ENCODE measurements around the gene ZDHHC16.
"Not testable (repeated sequence)": the region's sequence is repeated elsewhere in the genome, so short reads cannot be mapped to it uniquely, and the experiment has no call there.

Gene ZDHHC16

DNA sequence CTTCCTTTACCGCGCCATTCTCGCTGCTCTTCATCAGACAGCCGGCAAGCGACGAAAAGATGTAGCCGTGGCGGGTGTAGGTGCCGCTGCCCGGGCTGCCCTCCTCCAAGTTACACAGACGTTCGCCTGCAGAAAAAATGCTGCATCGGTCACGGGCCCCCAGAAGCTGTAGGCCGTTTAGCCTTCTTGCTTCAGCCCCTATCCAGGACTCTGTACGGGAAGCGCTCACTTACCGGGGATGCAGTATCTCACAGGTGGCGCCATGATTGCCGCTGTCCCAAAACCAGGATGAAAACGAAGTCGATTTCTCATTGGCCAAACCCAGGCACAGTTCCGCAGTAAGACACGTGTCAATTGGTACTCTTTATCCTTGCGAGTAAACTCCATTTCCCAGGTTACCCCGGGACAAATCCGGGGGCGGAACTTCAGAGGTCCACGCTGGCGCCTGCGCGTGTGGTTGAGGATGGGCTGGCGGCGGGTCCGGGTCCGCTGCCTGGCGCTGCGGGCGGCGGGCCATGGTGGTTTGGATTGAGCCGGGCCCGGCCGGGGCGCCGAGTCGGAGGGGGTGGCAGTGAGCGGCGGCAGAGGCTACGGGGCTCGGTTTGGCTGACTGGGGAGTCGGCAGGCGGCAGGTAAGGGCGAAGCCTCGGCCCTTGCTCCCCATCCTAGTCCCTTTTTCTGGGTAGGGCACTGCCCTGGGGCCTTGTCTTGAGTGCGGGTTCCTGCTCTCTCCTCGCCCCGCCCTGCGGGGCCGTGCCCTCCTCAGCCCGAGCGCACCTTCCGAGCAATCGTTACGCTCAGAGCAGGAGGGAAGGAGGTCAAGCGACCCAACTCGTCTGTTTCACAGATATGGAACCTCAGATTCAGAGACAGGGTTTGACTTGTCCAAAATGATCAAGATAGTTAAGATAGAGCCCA is at the start of gene ZDHHC16, which contains the start of gene EXOSC1:
Gene ZDHHC16 (plus strand): TSS at position 454 of the 918 bp plus-strand sequence. CDS start 5,501 bp downstream, outside the sequence.
Gene EXOSC1 (minus strand): TSS at position 285 of the 918 bp plus-strand sequence. CDS start 21 bp downstream, at position 264.
- DNase-seq: peak; percentile 83

DNA sequence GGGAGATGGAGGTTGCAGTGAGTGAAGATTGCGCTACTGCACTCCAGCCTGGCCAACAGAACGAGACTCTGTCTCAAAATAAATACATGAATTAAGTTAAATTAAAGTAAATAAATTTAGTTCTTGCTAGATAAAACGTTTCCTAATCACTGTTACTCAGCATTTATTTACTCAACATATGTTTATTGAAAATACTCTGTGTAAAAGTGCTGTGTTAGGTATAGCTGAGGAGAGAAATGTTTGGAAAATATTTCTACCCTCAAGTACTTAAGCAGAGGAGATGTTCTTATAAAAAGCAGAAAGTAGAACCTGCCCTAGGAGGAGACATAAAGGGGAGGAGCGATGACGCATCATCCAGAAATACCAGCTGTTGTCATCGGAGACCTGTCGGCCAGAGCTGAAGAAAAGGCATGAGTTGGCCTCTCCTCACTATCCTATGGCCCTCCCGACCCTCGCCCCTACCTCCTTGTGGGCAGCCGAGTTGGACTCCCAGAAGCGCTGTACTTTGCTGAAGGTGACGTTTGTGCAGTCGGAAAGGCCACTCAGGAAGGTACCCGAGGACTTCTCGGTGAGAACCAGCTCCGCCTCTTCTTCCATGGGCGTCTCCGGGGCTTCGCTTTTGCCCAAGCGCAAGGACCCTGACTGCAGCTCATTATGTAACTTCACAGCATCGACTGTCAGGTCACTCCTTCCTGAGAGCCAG is 46.0 kb upstream of the ZDHHC16 start:
- no peak for DNase-seq

DNA sequence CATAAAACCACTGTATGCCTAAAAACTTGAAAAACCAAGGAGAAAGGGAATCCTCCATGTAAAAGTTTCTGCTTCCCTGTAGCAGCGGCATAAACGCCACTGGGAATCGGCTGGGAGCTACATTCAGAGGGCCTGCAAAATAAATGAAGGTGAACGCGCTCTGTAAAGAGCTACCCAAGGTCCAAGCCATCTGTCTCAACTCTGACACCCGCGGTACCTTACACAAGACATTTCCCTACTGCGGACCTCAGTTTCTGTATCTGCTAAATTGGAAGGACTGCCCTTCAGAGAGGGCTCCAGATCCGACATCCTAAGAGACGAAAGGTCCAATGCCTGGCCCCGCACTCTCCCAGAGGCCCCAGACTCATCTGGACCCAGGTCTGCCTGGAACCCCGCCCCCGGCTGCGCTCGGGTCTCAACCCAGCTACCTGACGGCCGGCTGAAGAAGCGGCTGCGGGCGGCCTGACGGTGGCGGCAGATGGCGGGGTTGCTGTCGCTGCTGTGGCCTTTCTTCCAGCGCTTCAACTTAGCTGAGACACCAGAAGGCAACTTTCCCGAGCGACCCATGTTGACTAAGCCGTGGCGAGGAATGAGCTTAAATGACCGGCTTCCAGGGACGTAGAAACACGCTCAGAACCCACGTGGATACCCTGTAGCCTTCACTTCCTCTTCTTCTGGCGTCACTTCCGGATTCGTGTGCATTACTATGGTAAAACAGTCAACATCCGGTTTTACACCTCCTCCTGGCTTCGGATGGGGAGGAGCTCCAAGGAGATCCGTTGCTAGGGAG is 45.1 kb upstream of the ZDHHC16 start, which contains the start of gene RRP12:
Gene RRP12 (minus strand): TSS at position 676 of the 790 bp plus-strand sequence. CDS start 109 bp downstream, at position 567.
- DNase-seq: peak; percentile 66

DNA sequence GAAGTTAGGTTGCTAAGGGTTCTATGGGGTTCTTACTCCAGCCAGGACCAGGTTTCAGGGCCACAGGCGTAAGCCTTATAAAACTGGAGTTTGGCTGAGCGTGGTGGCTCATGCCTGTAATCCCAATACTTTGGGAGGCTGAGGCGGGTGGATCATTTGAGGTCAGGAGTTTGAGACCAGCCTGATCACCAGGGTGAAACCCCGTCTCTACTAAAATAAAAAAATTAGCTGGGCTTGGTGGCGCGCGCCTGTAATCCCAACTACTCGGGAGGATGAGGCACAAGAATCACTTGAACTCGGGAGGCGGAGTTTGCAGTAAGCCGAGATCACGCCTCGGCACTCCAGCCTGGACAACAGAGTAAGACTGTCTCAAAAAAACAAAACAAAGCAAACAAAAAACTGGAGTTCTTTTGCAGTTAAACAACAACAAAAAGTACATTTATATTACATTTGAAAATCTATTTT is 44.5 kb upstream of the ZDHHC16 start:
- no peak for DNase-seq

DNA sequence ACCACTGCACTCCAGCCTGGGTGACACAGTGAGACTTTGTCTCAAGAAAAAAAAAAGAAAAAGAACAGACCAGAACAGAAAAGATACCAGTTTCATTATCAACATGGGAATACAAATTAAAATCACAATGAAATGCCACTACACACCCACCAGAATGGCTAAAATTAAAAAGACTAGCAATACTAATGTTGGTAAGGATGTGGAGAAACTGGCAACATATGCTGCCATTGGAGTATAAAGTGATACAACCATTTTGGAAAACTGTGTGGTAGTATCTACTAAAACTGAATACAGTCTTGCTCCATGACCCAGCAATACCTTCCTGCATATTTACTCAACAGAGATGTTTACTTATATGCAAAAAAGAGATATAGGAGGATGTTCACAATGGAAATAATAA is 41.9 kb upstream of the ZDHHC16 start:
- no peak for DNase-seq

DNA sequence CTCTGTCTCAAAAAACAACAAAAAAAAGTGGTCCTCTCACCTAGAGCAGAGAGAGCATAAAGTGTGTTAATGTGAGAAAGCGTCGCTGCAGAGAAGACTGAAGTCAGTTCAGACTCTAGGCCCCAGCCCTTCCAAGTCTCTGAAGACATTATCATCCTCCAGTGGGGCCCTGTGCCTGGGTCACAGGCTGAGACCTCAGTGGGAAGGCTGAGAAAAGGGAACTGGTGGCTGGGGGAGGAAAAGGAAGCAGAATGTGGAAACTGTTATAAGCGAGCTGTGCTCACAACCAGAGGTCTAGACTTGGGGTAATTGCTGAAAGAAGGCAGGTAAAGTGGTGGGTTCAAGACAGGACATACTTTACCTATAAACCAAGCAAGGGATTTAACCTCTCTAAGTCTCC is 39.9 kb upstream of the ZDHHC16 start:
- DNase-seq: no peak

DNA sequence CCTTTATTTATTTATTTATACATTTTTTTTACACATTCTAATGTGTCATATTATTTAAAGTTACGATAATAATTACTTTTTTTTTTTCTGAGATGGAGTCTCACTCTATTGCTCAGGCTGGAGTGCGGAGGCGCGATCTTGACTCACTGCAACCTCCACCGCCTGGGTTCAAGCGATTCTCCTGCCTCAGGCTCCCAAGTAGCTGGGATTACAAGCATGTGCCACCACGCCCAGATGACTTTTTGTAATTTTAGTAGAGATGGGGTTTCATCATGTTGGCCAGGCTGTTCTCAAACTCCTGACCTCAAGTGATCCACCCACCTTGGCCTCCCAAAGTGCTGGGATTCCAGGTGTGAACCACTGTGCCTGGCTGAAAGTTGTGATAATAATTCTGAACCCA is 39.5 kb upstream of the ZDHHC16 start:
- DNase-seq: not testable (repeated sequence)

DNA sequence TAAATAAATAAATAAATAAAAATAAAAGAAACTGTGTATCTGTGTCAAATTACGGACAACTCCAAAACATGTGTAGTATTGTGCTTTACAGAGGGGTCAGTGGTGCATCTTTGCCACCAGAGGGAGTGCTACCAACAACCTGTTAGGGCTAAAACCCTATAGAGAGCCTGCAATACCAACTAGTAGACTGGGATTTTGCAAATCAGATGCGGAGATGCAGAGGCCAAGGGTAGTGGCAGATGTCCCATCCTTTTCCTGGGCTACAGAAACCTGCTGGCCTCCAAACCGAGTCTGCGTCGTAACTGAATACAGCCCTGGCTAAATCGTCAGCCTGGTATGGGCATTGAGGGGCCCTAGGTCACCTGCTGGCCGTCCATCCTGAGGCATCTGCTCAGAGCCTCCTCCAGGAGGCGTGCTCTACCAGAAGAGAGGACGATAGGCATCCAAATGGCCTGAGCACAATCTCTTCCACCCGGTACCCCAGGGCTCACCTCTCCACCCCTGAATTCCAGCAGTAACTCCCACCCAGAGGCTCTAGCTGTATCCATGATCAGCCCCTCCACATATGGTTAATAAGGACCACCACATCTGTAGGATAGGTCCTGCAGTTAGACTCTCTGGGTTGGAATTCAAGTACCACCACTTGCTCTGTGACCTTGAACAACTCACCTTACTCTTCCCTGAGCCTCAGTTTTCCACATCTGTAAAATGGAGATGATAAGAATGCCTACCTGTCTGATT is 38.6 kb upstream of the ZDHHC16 start:
- DNase-seq: peak; percentile 37

DNA sequence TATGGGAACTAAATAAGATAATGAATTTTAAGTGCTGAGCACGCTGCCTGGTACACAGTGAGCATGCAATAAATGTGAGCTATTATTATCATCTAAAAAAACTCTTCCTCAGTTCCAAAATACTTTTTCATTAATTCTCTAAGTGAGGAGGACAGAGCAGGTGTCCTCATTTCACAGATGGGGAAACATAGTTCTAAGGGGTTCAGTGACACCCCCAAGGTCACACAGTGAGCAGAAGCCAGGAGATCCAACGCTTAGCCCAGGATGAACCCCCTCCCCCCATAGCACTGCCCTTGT is 38.1 kb upstream of the ZDHHC16 start:
- no peak for DNase-seq

DNA sequence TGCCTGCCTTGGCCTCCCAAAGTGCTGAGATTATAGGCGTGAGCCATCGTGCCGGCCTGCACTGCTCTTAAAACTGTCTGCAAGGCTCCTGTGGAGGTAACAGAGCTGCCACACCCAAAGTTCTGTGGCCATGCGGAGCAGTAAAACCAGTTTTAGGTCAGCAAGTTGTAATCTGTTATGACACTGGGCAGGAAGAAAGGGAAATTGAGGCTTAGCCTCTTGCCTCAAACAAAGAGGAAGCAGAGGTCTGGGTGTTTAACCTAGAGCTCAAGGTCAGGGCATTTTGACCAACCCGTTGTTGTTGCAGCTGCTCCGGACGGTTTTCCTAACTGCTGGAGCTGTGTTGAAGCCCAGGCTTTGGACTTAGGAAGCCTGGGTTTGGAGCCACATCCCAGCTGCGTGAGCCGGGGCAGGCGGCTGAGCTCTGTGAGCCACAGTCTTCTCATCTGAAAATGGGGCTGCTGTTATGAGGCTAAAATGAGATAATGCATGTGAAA is 37.4 kb upstream of the ZDHHC16 start:
- no peak for DNase-seq

DNA sequence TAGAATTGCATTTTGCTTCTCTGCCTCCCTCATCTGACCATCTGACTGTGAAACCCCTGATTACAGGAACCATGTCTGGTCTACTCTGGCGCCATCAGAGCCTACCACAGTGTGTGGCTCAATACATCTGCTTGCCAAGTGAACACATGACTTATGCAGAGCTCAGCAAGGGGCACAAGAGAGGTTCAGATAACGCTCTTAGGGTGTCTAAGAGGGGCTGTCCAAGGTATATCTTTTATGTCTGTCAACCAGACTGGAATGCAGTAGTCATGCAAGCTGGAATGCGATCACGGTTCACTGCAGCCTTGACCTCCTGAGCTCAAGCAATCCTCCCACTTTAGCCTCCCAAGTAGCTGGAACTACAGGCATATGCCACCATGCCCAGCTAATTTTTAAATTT is 34.6 kb upstream of the ZDHHC16 start:
- no peak for DNase-seq

DNA sequence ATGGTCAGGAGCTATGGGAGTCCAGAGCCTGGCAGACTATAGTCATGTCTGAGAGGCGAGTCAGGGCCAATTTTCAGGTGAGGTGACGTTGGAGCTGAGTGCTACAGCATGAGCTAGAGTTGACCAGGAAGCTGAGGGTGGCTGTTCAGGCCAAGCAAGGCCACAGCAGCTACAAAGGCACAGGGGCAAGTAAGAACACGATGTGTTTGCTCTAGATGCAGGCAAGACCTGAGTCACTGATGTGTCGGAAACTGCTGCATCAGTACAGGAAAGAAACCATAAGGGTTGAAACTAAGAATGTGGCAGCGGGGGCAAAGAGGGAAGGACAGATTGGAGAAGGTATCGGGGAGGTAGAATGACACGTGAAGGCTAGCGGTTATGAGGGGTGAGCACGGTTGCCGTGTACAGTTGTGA is 33.1 kb upstream of the ZDHHC16 start:
- DNase-seq: no peak

DNA sequence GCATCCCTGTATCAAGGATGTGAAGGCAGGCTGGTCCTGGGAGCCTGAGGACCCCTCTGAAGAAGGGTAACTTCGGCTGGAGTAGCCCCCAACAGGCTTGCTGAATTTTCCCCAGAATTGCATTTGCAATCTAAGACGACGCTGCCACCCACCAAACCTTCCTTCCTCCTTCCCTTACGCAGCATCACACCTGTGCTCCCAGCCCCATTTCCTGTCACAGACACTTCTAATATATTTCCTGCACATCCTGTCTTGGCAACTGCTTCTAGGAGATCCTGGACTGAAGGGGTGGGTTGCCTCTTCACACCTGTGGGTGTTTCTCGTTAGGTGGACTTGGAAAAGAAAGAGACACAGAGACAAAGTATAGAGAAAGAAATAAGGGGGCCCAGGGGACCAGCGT is 29.4 kb upstream of the ZDHHC16 start:
- DNase-seq: no peak

DNA sequence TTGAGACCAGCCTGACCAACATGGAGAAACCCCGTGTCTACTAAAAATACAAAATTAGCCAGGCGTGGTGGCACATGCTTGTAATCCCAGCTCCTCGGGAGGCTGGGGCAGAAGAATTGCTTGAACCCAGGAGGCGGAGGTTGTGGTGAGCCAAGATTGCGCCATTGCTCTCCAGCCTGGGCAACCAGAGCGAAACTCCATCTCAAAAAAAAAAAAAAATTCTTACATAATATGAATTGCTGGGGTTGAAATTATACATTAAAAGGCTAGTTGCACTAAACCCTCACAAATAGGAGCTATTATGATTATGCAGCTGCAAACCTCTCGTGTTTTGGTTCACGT is 22.2 kb upstream of the ZDHHC16 start:
- not testable (repeated sequence) for DNase-seq

DNA sequence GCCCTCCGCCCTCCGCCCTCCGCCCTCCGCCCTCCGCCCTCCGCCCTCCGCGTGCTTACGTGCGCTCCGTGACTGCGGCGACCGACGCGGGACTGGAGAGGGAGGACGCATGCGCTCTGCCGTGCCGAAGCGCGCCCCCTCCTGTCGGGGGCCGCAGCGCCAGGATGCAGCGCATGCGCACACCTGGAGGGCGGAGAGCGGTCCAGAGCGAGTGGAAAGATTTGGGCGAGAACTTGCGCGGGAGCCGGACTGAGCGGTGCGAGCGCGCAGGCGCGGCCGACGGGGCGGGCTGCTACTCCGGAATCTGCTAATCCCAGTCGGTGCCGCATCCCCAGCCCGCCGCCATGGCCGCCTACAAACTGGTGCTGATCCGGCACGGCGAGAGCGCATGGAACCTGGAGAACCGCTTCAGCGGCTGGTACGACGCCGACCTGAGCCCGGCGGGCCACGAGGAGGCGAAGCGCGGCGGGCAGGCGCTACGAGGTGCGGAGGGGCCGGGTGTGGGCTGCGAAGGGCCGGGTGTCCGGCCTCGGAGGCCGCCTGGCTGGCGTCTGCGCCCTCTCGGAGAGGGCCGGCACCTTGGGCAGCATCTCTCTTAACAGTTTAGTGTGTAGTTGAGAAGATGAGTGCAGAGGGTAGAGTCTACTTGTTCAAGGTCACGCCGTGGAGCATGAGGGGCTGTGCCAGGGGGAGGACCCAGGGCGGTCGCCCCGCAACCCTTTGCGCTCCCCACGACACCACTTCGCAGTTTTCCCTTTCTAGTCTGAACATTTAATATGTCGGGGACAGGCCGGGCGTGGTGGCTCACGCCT is 19.8 kb upstream of the ZDHHC16 start, which contains the start of gene PGAM1:
Gene PGAM1 (plus strand): TSS at position 228 of the 812 bp plus-strand sequence. CDS start 117 bp downstream, at position 345.
- DNase-seq: peak; percentile 97

DNA sequence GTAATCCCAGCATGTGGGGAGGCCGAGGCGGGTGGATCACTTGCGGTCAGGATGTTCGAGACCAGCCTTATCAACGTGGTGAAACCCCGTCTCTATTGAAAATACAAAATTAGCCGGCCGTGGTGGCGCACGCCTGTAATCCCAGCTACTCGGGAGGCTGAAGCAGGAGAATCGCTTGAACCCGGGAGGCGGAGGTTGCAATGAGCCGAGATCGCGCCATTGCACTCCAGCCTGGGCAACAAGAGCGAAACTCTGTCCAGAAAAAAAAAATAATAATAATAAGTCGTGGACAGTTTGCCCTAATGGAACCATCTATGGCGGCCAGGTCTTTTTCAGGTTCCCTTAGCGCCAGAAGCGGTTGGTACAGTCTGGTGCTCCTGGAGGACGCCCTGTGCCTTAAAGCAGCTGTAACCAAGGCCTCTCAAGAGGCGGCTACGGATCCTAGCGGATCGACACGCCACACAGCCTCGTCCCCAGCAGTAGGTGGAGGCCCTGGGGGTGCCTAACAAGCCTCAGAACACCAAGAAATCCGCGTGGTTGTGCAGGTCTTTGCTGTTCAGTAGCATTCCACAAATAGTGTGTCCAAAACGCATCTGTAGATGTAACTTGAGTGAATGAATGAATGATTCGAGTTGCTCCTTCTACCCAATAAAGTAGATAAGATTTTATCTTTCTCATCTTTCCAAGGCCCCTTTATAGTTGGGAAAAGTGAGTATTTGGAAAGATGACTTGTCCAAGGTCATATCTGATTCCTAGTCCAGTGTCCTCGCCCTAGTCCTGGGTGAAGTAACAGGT is 19.0 kb upstream of the ZDHHC16 start:
- DNase-seq: no peak

DNA sequence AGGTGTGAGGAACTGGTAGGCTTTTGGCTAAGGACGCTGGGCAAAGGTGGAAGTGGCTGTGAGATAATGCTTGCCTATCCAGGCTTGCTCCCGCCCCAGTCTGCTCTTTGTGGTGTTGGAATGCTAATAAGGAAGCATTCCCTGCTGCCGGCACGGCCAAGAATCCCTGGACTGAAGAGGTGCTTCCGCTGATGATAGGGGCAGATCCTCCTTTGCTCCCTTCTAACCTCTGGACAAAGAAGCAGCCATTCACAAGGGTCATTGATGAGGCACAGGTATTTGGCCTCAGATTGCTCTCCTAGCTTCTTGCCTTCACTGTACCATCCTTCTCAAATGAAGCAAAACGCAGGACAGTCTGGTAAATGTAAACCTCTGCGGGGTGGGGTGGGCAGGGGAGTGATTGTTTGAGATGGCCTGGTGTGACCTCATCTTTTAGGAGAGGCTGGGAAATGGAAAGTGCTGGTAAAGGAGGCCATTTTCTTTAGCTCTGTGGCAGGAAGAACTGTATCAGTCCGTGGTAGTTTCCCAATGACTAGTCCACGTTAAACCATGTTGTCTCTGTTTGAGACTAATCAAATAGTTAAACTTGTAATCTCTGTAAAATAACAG is 18.3 kb upstream of the ZDHHC16 start:
- no peak for DNase-seq

DNA sequence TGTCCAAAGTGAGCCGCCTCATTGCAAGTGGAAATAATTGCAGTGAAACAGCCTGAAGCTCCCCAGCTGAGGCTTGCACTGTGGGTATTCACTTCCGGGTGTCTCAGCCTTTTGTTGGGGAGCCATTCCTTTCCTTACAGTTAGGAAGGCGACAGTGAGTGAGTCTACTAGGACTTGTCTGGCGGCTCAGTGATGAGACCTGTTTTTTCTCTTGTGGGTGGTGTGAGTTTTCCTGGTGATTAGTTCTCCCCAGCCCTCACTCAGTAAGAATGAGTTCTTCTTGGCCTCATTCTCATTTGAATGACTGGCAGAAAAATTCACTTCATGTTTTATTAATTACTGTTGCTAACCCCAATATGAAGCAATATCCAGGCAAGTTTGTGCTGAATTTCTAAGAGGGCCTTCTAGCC is 17.4 kb upstream of the ZDHHC16 start:
- no peak for DNase-seq

DNA sequence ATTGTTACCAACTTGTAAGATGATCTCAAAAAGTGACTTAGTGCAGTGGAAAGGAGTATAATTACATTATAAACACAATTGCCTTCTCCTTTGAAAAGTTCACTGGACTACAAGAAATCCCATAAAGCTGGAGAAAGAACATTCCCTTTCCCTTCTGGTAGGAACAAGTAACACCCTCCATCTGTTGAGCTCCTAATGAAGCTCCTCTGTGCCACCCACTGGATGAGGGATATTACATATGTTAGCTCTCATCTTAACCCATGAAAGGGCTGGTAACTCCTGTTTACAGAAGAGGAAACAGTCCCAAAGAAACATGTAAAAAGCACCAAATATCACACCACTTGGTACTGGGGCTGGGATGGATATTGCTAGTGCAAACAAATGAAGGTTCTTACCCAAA is 11.9 kb upstream of the ZDHHC16 start:
- no peak for DNase-seq

DNA sequence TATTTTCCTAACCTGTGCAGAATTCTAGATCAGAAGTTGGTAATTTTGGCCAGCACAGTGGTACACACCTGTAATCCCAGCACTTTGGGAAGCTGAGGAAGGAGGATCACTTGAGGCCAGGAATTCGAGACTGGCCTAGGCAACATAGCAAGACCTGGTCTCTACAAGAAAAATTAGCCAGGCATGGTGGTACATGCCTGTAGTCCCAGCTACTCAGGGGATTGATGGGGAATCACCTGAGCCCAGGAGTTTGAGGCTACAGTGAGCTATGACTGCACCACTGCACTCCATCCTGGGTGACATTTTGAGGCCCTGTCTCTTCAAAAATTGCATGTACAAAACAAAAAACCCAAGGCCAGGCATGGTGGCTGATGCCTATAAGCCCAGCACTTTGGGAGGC is 11.4 kb upstream of the ZDHHC16 start:
- no peak for DNase-seq
